Lower leg skin (tissue), 4 donors: ENCODE measurements around the gene GDF9. TPM values are rescaled to one million over a fixed set of nuclear protein-coding genes. Genes with fewer than 3 reads are reported as not detected.

Experiments used
- DNase-seq, 2 donors: peaks; one replicate each; pipeline ENCODE4 v3.0.0-alpha.2; 2019; ENCODE audit warnings: low spot score in 2 of 2
- H3K4me3 ChIP-seq: fragments of 200-600 bp; sonication (generic); 2 replicates; pipeline ENCODE4 v1.5.1; 2017; ENCODE audit warnings: mild to moderate bottlenecking, low read depth; ENCODE audit not compliant: poor library complexity, severe bottlenecking
- POLR2A ChIP-seq, 2 donors: fragments of 450-650 bp; IDR thresholded peaks; one replicate each; pipeline ENCODE4 v1.6.1; 2016 to 2017; ENCODE audit warnings: antibody characterized with exemption in 2 of 2, mild to moderate bottlenecking in 1 of 2, moderate library complexity in 1 of 2
- WGBS, 2 donors: methylation state at CpG; one replicate each; pipeline ENCODE4 v1.1.5; 2018; 5-methylcytosine and 5-hydroxymethylcytosine counted together
- intact Hi-C: fragments of 100-400 bp; cut with DNase I; formaldehyde crosslinking; loops from one replicate; pipeline ENCODE4 v1.15.0; 2023; ENCODE audit warnings: low total_unique reads
- total RNA-seq, 4 donors: library from RNA; depleted of rRNA; stranded (reverse); fragments of >200 nt; gene quantifications; one replicate each; pipeline ENCODE4 v1.1.0, GENCODE V29; 2016
- TF ChIP-seq, protein P1 (sequence below), 3 donors: fragments of 450-650 bp; IDR thresholded peaks; one replicate each; pipeline ENCODE4 v1.5.1; 2016; ENCODE audit warnings: antibody characterized with exemption in 3 of 3, mild to moderate bottlenecking in 3 of 3, moderate library complexity in 2 of 3

The GDF9 gene
- total RNA-seq, 4 donors from 2014 or later, result 0.17 to 0.44 (median 0.36) TPM

DNA sequence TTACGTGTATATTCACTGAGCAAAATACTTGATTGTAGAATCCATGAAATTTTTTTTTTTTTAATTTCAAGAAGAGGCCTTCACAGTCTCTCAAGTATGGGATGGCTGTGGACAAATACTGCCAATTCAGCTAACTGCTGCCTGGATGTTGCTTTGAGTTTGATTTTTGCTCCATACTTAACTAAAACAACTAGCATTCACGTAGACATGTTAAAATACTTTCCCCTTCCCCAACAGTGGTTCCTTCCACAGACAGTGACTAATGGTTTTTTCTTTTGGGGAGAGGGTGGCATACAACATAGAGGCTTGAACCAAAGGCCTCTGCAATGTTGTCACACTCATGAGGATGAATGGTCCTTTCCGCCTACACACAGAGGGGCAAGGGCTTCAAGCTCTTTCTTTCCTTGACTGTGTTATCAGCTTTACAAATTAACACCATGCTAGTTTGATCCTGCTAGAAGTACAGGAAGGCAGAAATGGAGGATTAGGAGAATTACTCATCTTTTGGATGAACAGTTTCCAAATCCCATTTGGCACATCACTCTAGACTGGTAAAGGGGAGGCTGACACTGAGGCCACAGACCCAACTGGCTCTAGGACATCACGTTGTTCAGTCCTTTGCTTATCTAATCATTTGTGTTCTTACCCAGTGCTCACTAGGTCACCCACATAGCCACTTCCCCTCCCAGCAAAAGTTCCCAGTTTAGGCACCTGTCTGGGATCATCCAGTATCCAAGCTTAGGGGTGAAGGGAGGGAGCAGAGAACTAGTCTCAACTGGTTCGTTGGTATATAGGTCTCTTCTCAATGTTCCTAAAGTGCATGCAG, 5.4 kb upstream of the GDF9 start:
- DNase-seq, result no peak
- H3K4me3 ChIP-seq, result no peak overlapping the region
- intact Hi-C loops, result no loop called here
- TF ChIP-seq, protein P1, sequence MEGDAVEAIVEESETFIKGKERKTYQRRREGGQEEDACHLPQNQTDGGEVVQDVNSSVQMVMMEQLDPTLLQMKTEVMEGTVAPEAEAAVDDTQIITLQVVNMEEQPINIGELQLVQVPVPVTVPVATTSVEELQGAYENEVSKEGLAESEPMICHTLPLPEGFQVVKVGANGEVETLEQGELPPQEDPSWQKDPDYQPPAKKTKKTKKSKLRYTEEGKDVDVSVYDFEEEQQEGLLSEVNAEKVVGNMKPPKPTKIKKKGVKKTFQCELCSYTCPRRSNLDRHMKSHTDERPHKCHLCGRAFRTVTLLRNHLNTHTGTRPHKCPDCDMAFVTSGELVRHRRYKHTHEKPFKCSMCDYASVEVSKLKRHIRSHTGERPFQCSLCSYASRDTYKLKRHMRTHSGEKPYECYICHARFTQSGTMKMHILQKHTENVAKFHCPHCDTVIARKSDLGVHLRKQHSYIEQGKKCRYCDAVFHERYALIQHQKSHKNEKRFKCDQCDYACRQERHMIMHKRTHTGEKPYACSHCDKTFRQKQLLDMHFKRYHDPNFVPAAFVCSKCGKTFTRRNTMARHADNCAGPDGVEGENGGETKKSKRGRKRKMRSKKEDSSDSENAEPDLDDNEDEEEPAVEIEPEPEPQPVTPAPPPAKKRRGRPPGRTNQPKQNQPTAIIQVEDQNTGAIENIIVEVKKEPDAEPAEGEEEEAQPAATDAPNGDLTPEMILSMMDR (IDR thresholded peaks at IDR 0.05), result no peak
- no peak for TF ChIP-seq POLR2A (IDR thresholded peaks at IDR 0.05)
- WGBS, 2 donors, result 85 to 87% methylated on average over 5 of the region's 5 CpGs

DNA sequence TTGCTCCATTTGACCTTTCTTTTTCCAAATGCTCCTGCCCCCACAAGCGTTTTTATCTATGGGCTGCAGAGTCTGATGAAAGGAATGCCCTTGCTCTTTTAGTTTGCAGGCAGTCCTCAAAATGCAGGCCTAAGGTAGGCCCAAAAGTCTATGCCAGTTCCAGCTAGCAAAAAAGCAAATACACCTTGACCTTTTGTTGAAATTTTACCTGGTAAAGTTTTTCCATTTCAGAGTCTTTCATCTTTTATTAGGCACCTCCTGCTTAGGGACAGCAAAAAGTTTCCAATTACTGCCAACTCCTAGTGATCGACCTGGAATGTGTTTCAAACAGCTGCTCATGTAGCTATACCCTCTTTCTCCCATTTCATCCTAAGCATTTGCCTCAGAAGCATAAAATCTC, 4.5 kb upstream of the GDF9 start:
- WGBS, 2 donors, result 70 to 72% methylated on average over 2 of the region's 2 CpGs
- no peak overlapping the region for H3K4me3 ChIP-seq
- DNase-seq, result no peak
- intact Hi-C loops, result no loop called here
- no peak for TF ChIP-seq POLR2A (IDR thresholded peaks at IDR 0.05)
- TF ChIP-seq, protein P1 (IDR thresholded peaks at IDR 0.05), result no peak

DNA sequence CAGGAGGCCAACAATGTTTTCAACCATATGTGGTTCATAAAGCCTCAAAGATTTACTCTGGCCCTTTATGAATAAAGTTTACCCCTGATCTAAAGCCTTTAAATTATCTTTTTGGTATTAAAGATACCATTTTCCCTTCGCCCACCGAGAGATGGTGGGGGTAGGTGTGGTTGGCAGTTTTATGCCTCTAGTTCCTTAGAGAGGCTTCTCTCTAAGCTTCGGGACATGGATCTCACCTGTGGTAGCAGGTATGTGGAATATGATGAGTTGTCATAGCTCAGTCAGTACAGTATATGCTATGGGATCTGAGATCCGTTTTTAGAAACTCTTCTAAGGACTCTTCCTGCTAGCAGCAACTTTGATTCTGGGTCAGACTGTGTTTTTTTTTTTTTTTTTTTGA, 2.5 kb upstream of the GDF9 start:
- no peak overlapping the region for H3K4me3 ChIP-seq
- intact Hi-C loops, result no loop called here
- no peak for DNase-seq
- TF ChIP-seq POLR2A (IDR thresholded peaks at IDR 0.05), result no peak
- TF ChIP-seq, protein P1 (IDR thresholded peaks at IDR 0.05), result no peak
- WGBS, 2 donors, result 81 to 83% methylated on average over 4 of the region's 4 CpGs

GRCh38 chr5:132867046-132867451, 780 bp upstream of the GDF9 start:
- WGBS, 2 donors, result 0 to 2% methylated on average over 11 to 13 of the region's 13 CpGs
- intact Hi-C loops, result no loop called here
- peak overlapping the region; percentile 79 for H3K4me3 ChIP-seq
- DNase-seq, result no peak
- TF ChIP-seq, protein P1 (IDR thresholded peaks at IDR 0.05), result no peak
- no peak for TF ChIP-seq POLR2A (IDR thresholded peaks at IDR 0.05)

GRCh38 chr5:132865668-132866341, 464 bp downstream of the GDF9 start:
- WGBS, 2 donors, result 26 to 31% methylated on average over 26 to 30 of the region's 30 CpGs
- peak overlapping the region; percentile 79 for H3K4me3 ChIP-seq
- TF ChIP-seq, protein P1 (IDR thresholded peaks at IDR 0.05), result no peak
- TF ChIP-seq POLR2A (IDR thresholded peaks at IDR 0.05), result no peak
- DNase-seq, result no peak
- intact Hi-C loops, result no loop called here
